ENCODE measurements around the gene CDC73.

GRCh38 chr1:193199940-193200339 lies 78.1 kb downstream of the CDC73 start:
- TF ChIP-seq CTCF (IDR thresholded peaks at IDR 0.05) (no peak), POLR2A (IDR thresholded peaks at IDR 0.05) (no peak), EP300 (IDR thresholded peaks at IDR 0.05) (no peak)
